Sigmoid colon (tissue), 3 donors: ENCODE results near the gene XKR3.

Experiments used
- POLR2A ChIP-seq, 2 donors: fragments of 450-650 bp; IDR thresholded peaks; one replicate each; pipeline ENCODE4 v1.6.1; 2016; ENCODE audit warnings: antibody characterized with exemption in 2 of 2, mild to moderate bottlenecking in 2 of 2, moderate library complexity in 2 of 2
- TF ChIP-seq, protein P1 (sequence below), 4 experiments: fragments of 450-650 bp in 3 of 4; fragments of 200-600 bp in 1 of 4; IDR thresholded peaks; one replicate each; pipeline ENCODE4 v1.5.1; 2016 to 2019; ENCODE audit warnings: antibody characterized with exemption in 4 of 4, mild to moderate bottlenecking in 3 of 4, moderate library complexity in 2 of 4

DNA sequence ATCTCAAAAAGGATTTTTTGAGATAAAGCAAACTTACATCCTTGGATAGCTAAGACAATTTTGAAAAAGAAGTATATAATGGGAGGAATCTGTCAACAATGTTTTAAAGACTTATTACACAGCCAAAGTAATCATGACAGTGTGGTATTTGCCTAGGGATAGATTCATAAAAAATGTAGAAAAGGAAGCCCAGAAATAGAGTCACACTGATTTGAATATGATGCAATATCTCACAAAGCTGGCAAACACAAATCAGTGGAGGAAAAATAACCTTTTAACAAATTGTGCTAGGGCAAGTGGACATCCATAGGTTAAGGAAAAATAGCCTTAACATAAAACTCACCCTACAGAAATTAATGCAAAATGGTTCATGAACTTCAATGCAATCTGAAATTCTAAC, 6.0 kb downstream of the XKR3 start:
- TF ChIP-seq, protein P1, sequence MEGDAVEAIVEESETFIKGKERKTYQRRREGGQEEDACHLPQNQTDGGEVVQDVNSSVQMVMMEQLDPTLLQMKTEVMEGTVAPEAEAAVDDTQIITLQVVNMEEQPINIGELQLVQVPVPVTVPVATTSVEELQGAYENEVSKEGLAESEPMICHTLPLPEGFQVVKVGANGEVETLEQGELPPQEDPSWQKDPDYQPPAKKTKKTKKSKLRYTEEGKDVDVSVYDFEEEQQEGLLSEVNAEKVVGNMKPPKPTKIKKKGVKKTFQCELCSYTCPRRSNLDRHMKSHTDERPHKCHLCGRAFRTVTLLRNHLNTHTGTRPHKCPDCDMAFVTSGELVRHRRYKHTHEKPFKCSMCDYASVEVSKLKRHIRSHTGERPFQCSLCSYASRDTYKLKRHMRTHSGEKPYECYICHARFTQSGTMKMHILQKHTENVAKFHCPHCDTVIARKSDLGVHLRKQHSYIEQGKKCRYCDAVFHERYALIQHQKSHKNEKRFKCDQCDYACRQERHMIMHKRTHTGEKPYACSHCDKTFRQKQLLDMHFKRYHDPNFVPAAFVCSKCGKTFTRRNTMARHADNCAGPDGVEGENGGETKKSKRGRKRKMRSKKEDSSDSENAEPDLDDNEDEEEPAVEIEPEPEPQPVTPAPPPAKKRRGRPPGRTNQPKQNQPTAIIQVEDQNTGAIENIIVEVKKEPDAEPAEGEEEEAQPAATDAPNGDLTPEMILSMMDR (IDR thresholded peaks at IDR 0.05): no peak
- no peak for TF ChIP-seq POLR2A (IDR thresholded peaks at IDR 0.05)
